Natural killer cell (primary cell): ENCODE measurements around the gene MAP2K3. TPM values are rescaled to one million over a fixed set of nuclear protein-coding genes. Genes with fewer than 3 reads are reported as not detected.

Experiments used
- ATAC-seq, 3 donors: fragments of 150-1000 bp in 2 of 3; fragments of 200-7000 bp in 1 of 3; cut with Tn5 transposase; 1 replicate in 1 of 3; 2 replicates in 2 of 3; pipeline ENCODE4 v1.10.0; 2021; ENCODE audit warnings: mild to moderate bottlenecking in 2 of 3, moderate library complexity in 2 of 3
- DNase-seq, 2 donors: peaks; one replicate each; pipeline versions ENCODE4 v3.0.0 to v3.0.0-alpha.2; 2013 to 2021; ENCODE audit warnings: mixed read lengths in 1 of 2
- H3K27ac ChIP-seq: one replicate; pipeline ENCODE4 v1.5.1; 2013; ENCODE audit warnings: mild to moderate bottlenecking, low read length
- H3K27me3 ChIP-seq: one replicate; pipeline ENCODE4 v1.6.1; 2013; ENCODE audit warnings: low read length; ENCODE audit not compliant: control insufficient read depth, insufficient read depth
- H3K36me3 ChIP-seq: one replicate; pipeline ENCODE4 v1.6.1; 2013; ENCODE audit warnings: low read length; ENCODE audit not compliant: control insufficient read depth, insufficient read depth
- H3K4me1 ChIP-seq: one replicate; pipeline ENCODE4 v1.6.1; 2013; ENCODE audit warnings: low read length; ENCODE audit not compliant: control insufficient read depth, insufficient read depth
- H3K4me3 ChIP-seq: one replicate; pipeline ENCODE4 v1.5.1; 2013; ENCODE audit warnings: low read length
- H3K9me3 ChIP-seq: one replicate; pipeline ENCODE4 v1.6.1; 2013; ENCODE audit warnings: low read length; ENCODE audit not compliant: control insufficient read depth, insufficient read depth
- H3K27ac Mint-ChIP-seq, 2 donors: one replicate each; pipeline ENCODE4 v1.8.0; 2022; ENCODE audit warnings: mild to moderate bottlenecking in 2 of 2, mixed read lengths in 2 of 2, moderate library complexity in 1 of 2
- H3K27me3 Mint-ChIP-seq, 2 donors: one replicate each; pipeline ENCODE4 v1.8.0; 2022; ENCODE audit warnings: low read depth in 2 of 2, mixed read lengths in 2 of 2
- H3K36me3 Mint-ChIP-seq: one replicate; pipeline ENCODE4 v1.8.0; 2022; ENCODE audit warnings: mixed read lengths
- H3K4me1 Mint-ChIP-seq, 2 donors: one replicate each; pipeline ENCODE4 v1.8.0; 2022; ENCODE audit warnings: mixed read lengths in 2 of 2
- H3K4me3 Mint-ChIP-seq: one replicate; pipeline ENCODE4 v1.8.0; 2022; ENCODE audit warnings: mild to moderate bottlenecking, moderate library complexity, mixed read lengths
- H3K9me3 Mint-ChIP-seq, 2 donors: one replicate each; pipeline ENCODE4 v1.8.0; 2022; ENCODE audit warnings: mixed read lengths in 2 of 2
- CTCF ChIP-seq: fragments of 200-600 bp; IDR thresholded peaks from one replicate; pipeline ENCODE4 v1.8.0; 2022; ENCODE audit warnings: antibody characterized with exemption
- WGBS: methylation state at CpG from one replicate; pipeline ENCODE4 v1.1.7; 2013; ENCODE audit warnings: missing lambda C conversion rate; ENCODE audit not compliant: insufficient coverage; 5-methylcytosine and 5-hydroxymethylcytosine counted together
- intact Hi-C: fragments of 100-400 bp; cut with micrococcal nuclease; formaldehyde crosslinking; loops from one replicate; pipeline ENCODE4 v1.14.2; 2022
- total RNA-seq, 4 donors: library from RNA; stranded (reverse); fragments of 120-200 nt in 1 of 4; gene quantifications; one replicate each; pipeline versions ENCODE4 v1.2.3 to v1.2.4, GENCODE V29; 2013 to 2022

MAP2K3 gene
- total RNA-seq, 3 donors from 2014 or later (not counting 1 experiment from before 2014, with no cell fraction given): 139 to 165 (median 162) TPM

GRCh38 chr17:21352981-21353265 lies 68.4 kb downstream of the MAP2K3 start:
- H3K36me3 Mint-ChIP-seq: no peaks in the 10 kb centered on the region
- H3K9me3 Mint-ChIP-seq: peaks cover 0 to 3% of the 10 kb centered on the region in 2 donors
- intact Hi-C loops: no loop called here
- TF ChIP-seq CTCF: no peak
- Histone ChIP-seq H3K4me3 (no peak overlapping the region), H3K9me3 (no peaks in the 10 kb centered on the region), H3K27me3 (no peaks in the 10 kb centered on the region), H3K36me3 (no peaks in the 10 kb centered on the region), H3K4me1 (peaks cover 23% of the 10 kb centered on the region), H3K27ac (no peak overlapping the region)
- H3K4me3 Mint-ChIP-seq: no peak overlapping the region
- peaks cover 0 to 3% of the 10 kb centered on the region in 2 donors for H3K27me3 Mint-ChIP-seq
- no peak for DNase-seq
- no peak for ATAC-seq
- peaks cover 8 to 21% of the 10 kb centered on the region in 2 donors for H3K4me1 Mint-ChIP-seq
- no peak overlapping the region for H3K27ac Mint-ChIP-seq
- WGBS: 96% methylated on average over 8 of the region's 8 CpGs

GRCh38 chr17:21353326-21354010 lies 69.0 kb downstream of the MAP2K3 start:
- WGBS: 79% methylated on average over 12 of the region's 13 CpGs
- intact Hi-C loops: no loop called here
- no peak for TF ChIP-seq CTCF
- no peaks in the 10 kb centered on the region for H3K27me3 ChIP-seq
- H3K36me3 ChIP-seq: no peaks in the 10 kb centered on the region
- Mint-ChIP-seq H3K36me3 (no peaks in the 10 kb centered on the region), H3K27ac (no peak overlapping the region), H3K4me3 (no peak overlapping the region), H3K9me3 (peaks cover 0 to 3% of the 10 kb centered on the region in 2 donors), H3K27me3 (peaks cover 0 to 3% of the 10 kb centered on the region in 2 donors), H3K4me1 (peaks cover 8 to 21% of the 10 kb centered on the region in 2 donors)
- H3K27ac ChIP-seq: no peak overlapping the region
- H3K4me1 ChIP-seq: peaks cover 20% of the 10 kb centered on the region
- no peaks in the 10 kb centered on the region for H3K9me3 ChIP-seq
- H3K4me3 ChIP-seq: no peak overlapping the region
- DNase-seq (no peak), ATAC-seq (no peak)

GRCh38 chr17:21354796-21355385 lies 70.4 kb downstream of the MAP2K3 start:
- no peak overlapping the region for H3K4me3 Mint-ChIP-seq
- Histone ChIP-seq H3K27me3 (no peaks in the 10 kb centered on the region), H3K36me3 (no peaks in the 10 kb centered on the region), H3K4me3 (no peak overlapping the region), H3K9me3 (no peaks in the 10 kb centered on the region), H3K4me1 (peaks cover 9% of the 10 kb centered on the region), H3K27ac (no peak overlapping the region)
- intact Hi-C loops: no loop called here
- peaks cover 0 to 3% of the 10 kb centered on the region in 2 donors for H3K27me3 Mint-ChIP-seq
- TF ChIP-seq CTCF: no peak
- no peak for ATAC-seq
- peaks cover 0 to 3% of the 10 kb centered on the region in 2 donors for H3K9me3 Mint-ChIP-seq
- no peak for DNase-seq
- 93% methylated on average over 13 of the region's 13 CpGs for WGBS
- H3K4me1 Mint-ChIP-seq: peaks cover 8 to 10% of the 10 kb centered on the region in 2 donors
- H3K27ac Mint-ChIP-seq: no peak overlapping the region
- no peaks in the 10 kb centered on the region for H3K36me3 Mint-ChIP-seq
